GM12874 (cell line): ENCODE data around the gene ZNF503.

Experiments used
- CTCF ChIP-seq: IDR thresholded peaks from 2 replicates; pipeline ENCODE4 v1.5.1; 2011; ENCODE audit warnings: low read depth, mild to moderate bottlenecking, control low read depth, low read length, moderate library complexity; ENCODE audit not compliant: insufficient read depth

Gene ZNF503

GRCh38 chr10:75410132-75411005 is 8.8 kb upstream of the ZNF503 start:
- TF ChIP-seq CTCF: no peak

GRCh38 chr10:75408911-75409885 is 7.6 kb upstream of the ZNF503 start:
- TF ChIP-seq CTCF: no peak

GRCh38 chr10:75408509-75408875 is 6.9 kb upstream of the ZNF503 start:
- TF ChIP-seq CTCF: no peak

- 0 out of 2 replicates have a peak, but pooled peaks have one; percentile 8 for TF ChIP-seq CTCF
Measured at GRCh38 chr10:75407713-75408508, 6.3 kb upstream of the ZNF503 start.

- no peak for TF ChIP-seq CTCF
Measured at GRCh38 chr10:75407224-75407712, 5.7 kb upstream of the ZNF503 start.

- TF ChIP-seq CTCF: no peak
Measured at GRCh38 chr10:75406462-75407223, 5.1 kb upstream of the ZNF503 start.
